Panc1 (cell line): ENCODE data around the gene PPP1R9B. TPM values are rescaled to one million over a fixed set of nuclear protein-coding genes. Genes with fewer than 3 reads are reported as not detected.

Source experiments
- ATAC-seq: fragments of 200-7000 bp; cut with Tn5 transposase; 2 replicates; pipeline ENCODE4 v1.9.1; 2020; ENCODE audit warnings: mild to moderate bottlenecking, moderate library complexity
- BruUV-seq: library from RNA; stranded (reverse); fragments of 400-500 nt; replicated peaks from 2 replicates; lab custom pipeline; 2021; lab: Mats Ljungman, UMichigan
- CTCF ChIA-PET: fragments of 300-600 bp; sonication (Branson Sonifier 250); formaldehyde crosslinking; loops from one replicate; lab custom pipeline; 2022; ENCODE audit warnings: antibody characterized with exemption; lab: Charles Lee
- POLR2A ChIA-PET: fragments of 300-600 bp; sonication (Branson Sonifier 250); formaldehyde crosslinking; loops from one replicate; lab custom pipeline; 2022; ENCODE audit warnings: antibody characterized with exemption; lab: Charles Lee
- DNase-seq: peaks from one replicate; pipeline ENCODE4 v3.0.0-alpha.2; 2010; ENCODE audit warnings: low read depth, low spot score
- H3K27ac ChIP-seq: 2 replicates; pipeline ENCODE4 v1.5.1; 2011; ENCODE audit warnings: mild to moderate bottlenecking, low read length, inconsistent platforms
- H3K27me3 ChIP-seq: fragments of 200-500 bp; sonication (Bioruptor generic); 2 replicates; pipeline ENCODE4 v1.6.0; 2014; ENCODE audit warnings: low read length, inconsistent platforms; ENCODE audit not compliant: control insufficient read depth, insufficient read depth
- H3K36me3 ChIP-seq: fragments of 200-500 bp; sonication (Bioruptor generic); 2 replicates; pipeline ENCODE4 v1.5.1; 2014; ENCODE audit warnings: inconsistent platforms, mild to moderate bottlenecking, low read length, moderate library complexity; ENCODE audit not compliant: control insufficient read depth, insufficient read depth
- H3K4me1 ChIP-seq: 2 replicates; pipeline ENCODE4 v1.5.1; 2011; ENCODE audit warnings: inconsistent platforms, mild to moderate bottlenecking, low read length, moderate library complexity; ENCODE audit not compliant: control insufficient read depth, insufficient read depth
- H3K4me3 ChIP-seq, 2 experiments: 2 replicates each; pipeline ENCODE4 v1.5.1; 2011 to 2012; ENCODE audit warnings: low read depth in 2 of 2, low read length in 2 of 2, mild to moderate bottlenecking in 2 of 2, inconsistent platforms in 1 of 2, moderate library complexity in 1 of 2
- H3K9me3 ChIP-seq: fragments of 200-500 bp; sonication (Bioruptor generic); 2 replicates; pipeline ENCODE4 v1.5.1; 2014; ENCODE audit warnings: low read depth, mild to moderate bottlenecking, inconsistent platforms, low read length, moderate library complexity; ENCODE audit not compliant: control insufficient read depth, insufficient read depth
- POLR2AphosphoS5 ChIP-seq: IDR thresholded peaks from 2 replicates; pipeline ENCODE4 v1.6.1; 2012; ENCODE audit warnings: mild to moderate bottlenecking, low read depth, low read length, moderate library complexity
- SIN3A ChIP-seq: IDR thresholded peaks from 2 replicates; pipeline ENCODE4 v1.6.1; 2012; ENCODE audit warnings: low read depth, mild to moderate bottlenecking, low read length, moderate library complexity, borderline replicate concordance; ENCODE audit not compliant: insufficient read depth
- TCF7L2 ChIP-seq: IDR thresholded peaks from 2 replicates; pipeline ENCODE4 v1.6.1; 2011; ENCODE audit warnings: mild to moderate bottlenecking, low read depth, low read length, inconsistent platforms
- in situ Hi-C: cut with HindIII; loops from 2 replicates; pipeline ENCODE4 v1.10.0; 2016; ENCODE audit warnings: low sequenced_read_pairs, low pct_unique_long_range_greater_than_20kb
- intact Hi-C: fragments of 100-400 bp; cut with micrococcal nuclease; formaldehyde crosslinking; loops from one replicate; pipeline ENCODE4 v1.10.0; 2022; ENCODE audit not compliant: unreplicated experiment
- total RNA-seq: library from RNA; stranded (reverse); gene quantifications from one replicate; pipeline ENCODE4 v1.2.1, GENCODE V29; 2021; ENCODE audit not compliant: unreplicated experiment
- TF ChIP-seq, protein P1 (sequence below): fragments of 450-650 bp; IDR thresholded peaks from 2 replicates; pipeline ENCODE4 v1.5.1; 2017; ENCODE audit warnings: mild to moderate bottlenecking
- TF ChIP-seq, protein P2 (sequence below), 2 experiments: IDR thresholded peaks; 2 replicates each; pipeline ENCODE4 v1.6.1; 2011 to 2012; ENCODE audit warnings: low read depth in 2 of 2, control low read depth in 1 of 2, low read length in 1 of 2, mild to moderate bottlenecking in 1 of 2, moderate library complexity in 1 of 2; ENCODE audit not compliant: insufficient read depth in 1 of 2

PPP1R9B gene
- total RNA-seq, 1 experiment from 2014 or later, result 114 TPM

DNA sequence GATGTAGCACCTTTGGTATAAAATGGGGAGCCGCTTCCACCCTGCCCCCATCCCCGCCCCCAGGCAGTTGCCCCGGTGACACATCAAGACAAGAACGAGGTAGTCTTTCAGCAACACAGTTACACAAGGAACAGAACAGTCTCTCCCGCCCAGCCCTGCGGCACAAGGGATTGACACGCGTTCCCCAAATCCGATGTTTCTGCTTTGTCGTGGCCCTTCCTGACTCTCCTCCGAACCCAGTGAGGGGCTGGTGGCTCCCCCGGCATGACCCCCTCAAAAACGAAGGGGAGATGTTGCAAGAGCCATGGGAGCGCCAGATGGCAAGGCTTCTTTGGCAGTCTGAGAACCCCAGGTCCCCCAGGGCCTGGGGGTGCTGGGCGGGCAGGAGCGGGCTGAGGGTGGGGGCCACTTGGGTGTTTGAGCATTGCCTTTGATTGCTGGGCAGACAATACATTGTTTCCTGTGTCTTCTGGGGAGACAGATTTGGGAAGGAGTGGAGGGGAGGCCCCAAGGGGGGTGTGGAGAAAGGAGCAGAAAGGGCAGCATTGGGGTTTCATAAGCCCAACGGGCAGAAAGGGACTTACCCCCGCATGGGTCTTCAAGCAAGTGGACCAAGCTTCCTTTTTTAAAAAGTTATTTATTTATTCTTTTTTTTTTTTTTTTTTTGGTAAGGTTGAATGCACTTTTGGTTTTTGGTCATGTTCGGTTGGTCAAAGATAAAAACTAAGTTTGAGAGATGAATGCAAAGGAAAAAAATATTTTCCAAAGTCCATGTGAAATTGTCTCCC is 34.3 kb upstream of the PPP1R9B start:
- ChIA-PET POLR2A (no interaction called here), CTCF (no interaction called here)
- in situ Hi-C loops, result no loop called here
- Histone ChIP-seq H3K4me3 (no peak overlapping the region), H3K27ac (no peak overlapping the region), H3K36me3 (no peaks in the 10 kb centered on the region), H3K9me3 (no peaks in the 10 kb centered on the region), H3K27me3 (no peaks in the 10 kb centered on the region), H3K4me1 (peaks cover 14% of the 10 kb centered on the region)
- BruUV-seq, result TSS peak; percentile 83
- DNase-seq, result no peak
- intact Hi-C loops, result no loop called here
- TF ChIP-seq, protein P1, sequence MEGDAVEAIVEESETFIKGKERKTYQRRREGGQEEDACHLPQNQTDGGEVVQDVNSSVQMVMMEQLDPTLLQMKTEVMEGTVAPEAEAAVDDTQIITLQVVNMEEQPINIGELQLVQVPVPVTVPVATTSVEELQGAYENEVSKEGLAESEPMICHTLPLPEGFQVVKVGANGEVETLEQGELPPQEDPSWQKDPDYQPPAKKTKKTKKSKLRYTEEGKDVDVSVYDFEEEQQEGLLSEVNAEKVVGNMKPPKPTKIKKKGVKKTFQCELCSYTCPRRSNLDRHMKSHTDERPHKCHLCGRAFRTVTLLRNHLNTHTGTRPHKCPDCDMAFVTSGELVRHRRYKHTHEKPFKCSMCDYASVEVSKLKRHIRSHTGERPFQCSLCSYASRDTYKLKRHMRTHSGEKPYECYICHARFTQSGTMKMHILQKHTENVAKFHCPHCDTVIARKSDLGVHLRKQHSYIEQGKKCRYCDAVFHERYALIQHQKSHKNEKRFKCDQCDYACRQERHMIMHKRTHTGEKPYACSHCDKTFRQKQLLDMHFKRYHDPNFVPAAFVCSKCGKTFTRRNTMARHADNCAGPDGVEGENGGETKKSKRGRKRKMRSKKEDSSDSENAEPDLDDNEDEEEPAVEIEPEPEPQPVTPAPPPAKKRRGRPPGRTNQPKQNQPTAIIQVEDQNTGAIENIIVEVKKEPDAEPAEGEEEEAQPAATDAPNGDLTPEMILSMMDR, result no peak
- TF ChIP-seq TCF7L2 (no peak), SIN3A (no peak), POLR2AphosphoS5 (no peak)
- TF ChIP-seq, protein P2, sequence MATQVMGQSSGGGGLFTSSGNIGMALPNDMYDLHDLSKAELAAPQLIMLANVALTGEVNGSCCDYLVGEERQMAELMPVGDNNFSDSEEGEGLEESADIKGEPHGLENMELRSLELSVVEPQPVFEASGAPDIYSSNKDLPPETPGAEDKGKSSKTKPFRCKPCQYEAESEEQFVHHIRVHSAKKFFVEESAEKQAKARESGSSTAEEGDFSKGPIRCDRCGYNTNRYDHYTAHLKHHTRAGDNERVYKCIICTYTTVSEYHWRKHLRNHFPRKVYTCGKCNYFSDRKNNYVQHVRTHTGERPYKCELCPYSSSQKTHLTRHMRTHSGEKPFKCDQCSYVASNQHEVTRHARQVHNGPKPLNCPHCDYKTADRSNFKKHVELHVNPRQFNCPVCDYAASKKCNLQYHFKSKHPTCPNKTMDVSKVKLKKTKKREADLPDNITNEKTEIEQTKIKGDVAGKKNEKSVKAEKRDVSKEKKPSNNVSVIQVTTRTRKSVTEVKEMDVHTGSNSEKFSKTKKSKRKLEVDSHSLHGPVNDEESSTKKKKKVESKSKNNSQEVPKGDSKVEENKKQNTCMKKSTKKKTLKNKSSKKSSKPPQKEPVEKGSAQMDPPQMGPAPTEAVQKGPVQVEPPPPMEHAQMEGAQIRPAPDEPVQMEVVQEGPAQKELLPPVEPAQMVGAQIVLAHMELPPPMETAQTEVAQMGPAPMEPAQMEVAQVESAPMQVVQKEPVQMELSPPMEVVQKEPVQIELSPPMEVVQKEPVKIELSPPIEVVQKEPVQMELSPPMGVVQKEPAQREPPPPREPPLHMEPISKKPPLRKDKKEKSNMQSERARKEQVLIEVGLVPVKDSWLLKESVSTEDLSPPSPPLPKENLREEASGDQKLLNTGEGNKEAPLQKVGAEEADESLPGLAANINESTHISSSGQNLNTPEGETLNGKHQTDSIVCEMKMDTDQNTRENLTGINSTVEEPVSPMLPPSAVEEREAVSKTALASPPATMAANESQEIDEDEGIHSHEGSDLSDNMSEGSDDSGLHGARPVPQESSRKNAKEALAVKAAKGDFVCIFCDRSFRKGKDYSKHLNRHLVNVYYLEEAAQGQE (IDR thresholded peaks at IDR 0.05; ENCODE audit: insufficient read depth in 1 of 2, low read depth in 2 of 2, low read length in 1 of 2), result no peak
- ATAC-seq, result no peak

DNA sequence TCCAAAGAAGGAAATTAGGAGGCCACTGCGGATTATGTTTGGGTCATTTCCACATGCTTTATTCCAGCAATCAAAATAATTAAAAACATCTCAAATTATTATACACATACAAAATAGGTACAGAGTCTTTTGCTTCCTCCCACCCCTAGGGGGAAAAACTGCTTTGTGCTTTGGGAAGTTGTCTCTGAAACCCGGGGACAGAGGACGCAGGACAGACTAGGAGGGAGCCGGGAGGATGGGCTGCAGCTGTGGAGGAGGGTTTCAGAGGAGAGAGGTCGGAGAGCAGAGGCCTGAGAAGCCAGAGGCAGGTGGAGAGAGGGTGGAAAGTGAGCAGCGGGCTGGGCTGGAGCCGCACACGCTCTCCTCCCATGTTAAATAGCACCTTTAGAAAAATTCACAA is 33.6 kb upstream of the PPP1R9B start:
- ChIA-PET CTCF (no interaction called here), POLR2A (no interaction called here)
- H3K36me3 ChIP-seq, result no peaks in the 10 kb centered on the region
- DNase-seq (no peak), ATAC-seq (peak; percentile 52; the same call in 1 of the 2 replicates)
- H3K27me3 ChIP-seq, result no peaks in the 10 kb centered on the region
- no peaks in the 10 kb centered on the region for H3K9me3 ChIP-seq
- no TSS peak for BruUV-seq
- in situ Hi-C loops, result no loop called here
- peak overlapping the region; percentile 40; the same call in 1 of the 2 replicates for H3K27ac ChIP-seq
- H3K4me1 ChIP-seq, result peaks cover 14% of the 10 kb centered on the region
- TF ChIP-seq SIN3A (no peak), POLR2AphosphoS5 (no peak), TCF7L2 (no peak)
- TF ChIP-seq, protein P1, result no peak
- TF ChIP-seq, protein P2 (IDR thresholded peaks at IDR 0.05; ENCODE audit: insufficient read depth in 1 of 2, low read depth in 2 of 2, low read length in 1 of 2), result no peak
- H3K4me3 ChIP-seq, result peak overlapping the region in 1 of 2 experiments; percentile 26; a peak in 2 of 4 replicates
- intact Hi-C loops, result no loop called here
